Thyroid gland (tissue), 4 donors: Measurements from ENCODE around the gene MYO9B. TPM values are rescaled to one million over a fixed set of nuclear protein-coding genes. Genes with fewer than 3 reads are reported as not detected.

Experiments
- DNase-seq, 2 donors: peaks; one replicate each; pipeline ENCODE4 v3.0.0-alpha.2; 2019
- H3K27ac ChIP-seq, 3 donors: fragments of 200-600 bp; sonication (generic); 1 replicate in 2 of 3; 2 replicates in 1 of 3; pipeline ENCODE4 v1.5.1; 2016 to 2019; ENCODE audit warnings: mild to moderate bottlenecking in 1 of 3, moderate library complexity in 1 of 3
- H3K27me3 ChIP-seq: fragments of 200-600 bp; sonication (generic); one replicate; pipeline ENCODE4 v1.5.1; 2019
- H3K36me3 ChIP-seq, 2 donors: fragments of 200-600 bp; sonication (generic); one replicate each; pipeline ENCODE4 v1.5.1; 2016 to 2019
- H3K4me1 ChIP-seq, 2 donors: fragments of 200-600 bp; sonication (generic); one replicate each; pipeline ENCODE4 v1.5.1; 2017 to 2019
- H3K4me3 ChIP-seq, 3 donors: fragments of 200-600 bp; sonication (generic); replicated peaks in 1 of 3; 1 replicate in 2 of 3; 2 replicates in 1 of 3; pipeline ENCODE4 v1.5.1; 2016; ENCODE audit warnings: mild to moderate bottlenecking in 1 of 3
- H3K9me3 ChIP-seq: fragments of 200-600 bp; sonication (generic); one replicate; pipeline ENCODE4 v1.5.1; 2017
- POLR2A ChIP-seq, 2 donors: fragments of 450-650 bp; IDR thresholded peaks; one replicate each; pipeline ENCODE4 v1.6.1; 2017; ENCODE audit warnings: antibody characterized with exemption in 2 of 2, mild to moderate bottlenecking in 2 of 2, moderate library complexity in 1 of 2
- WGBS, 2 donors: methylation state at CpG; one replicate each; pipeline ENCODE4 v1.1.5; 2017; 5-methylcytosine and 5-hydroxymethylcytosine counted together
- intact Hi-C: fragments of 100-400 bp; cut with DNase I; formaldehyde crosslinking; loops from one replicate; pipeline ENCODE4 v1.15.1; 2023
- total RNA-seq, 4 donors: library from RNA; depleted of rRNA; stranded (reverse); fragments of >200 nt; gene quantifications; one replicate each; pipeline ENCODE4 v1.2.3, GENCODE V29; 2016
- TF ChIP-seq, protein P1 (sequence below), 6 experiments: fragments of 200-600 bp in 3 of 6; fragments of 450-650 bp in 3 of 6; sonication (generic) in 3 of 6; IDR thresholded peaks; one replicate each; pipeline ENCODE4 v1.5.1; 2016 to 2019; ENCODE audit warnings: antibody characterized with exemption in 6 of 6, mild to moderate bottlenecking in 2 of 6, inconsistent platforms in 1 of 6, moderate library complexity in 1 of 6

The MYO9B gene
- total RNA-seq, 4 donors from 2014 or later: 33.7 to 52.9 (median 44.6) TPM

DNA sequence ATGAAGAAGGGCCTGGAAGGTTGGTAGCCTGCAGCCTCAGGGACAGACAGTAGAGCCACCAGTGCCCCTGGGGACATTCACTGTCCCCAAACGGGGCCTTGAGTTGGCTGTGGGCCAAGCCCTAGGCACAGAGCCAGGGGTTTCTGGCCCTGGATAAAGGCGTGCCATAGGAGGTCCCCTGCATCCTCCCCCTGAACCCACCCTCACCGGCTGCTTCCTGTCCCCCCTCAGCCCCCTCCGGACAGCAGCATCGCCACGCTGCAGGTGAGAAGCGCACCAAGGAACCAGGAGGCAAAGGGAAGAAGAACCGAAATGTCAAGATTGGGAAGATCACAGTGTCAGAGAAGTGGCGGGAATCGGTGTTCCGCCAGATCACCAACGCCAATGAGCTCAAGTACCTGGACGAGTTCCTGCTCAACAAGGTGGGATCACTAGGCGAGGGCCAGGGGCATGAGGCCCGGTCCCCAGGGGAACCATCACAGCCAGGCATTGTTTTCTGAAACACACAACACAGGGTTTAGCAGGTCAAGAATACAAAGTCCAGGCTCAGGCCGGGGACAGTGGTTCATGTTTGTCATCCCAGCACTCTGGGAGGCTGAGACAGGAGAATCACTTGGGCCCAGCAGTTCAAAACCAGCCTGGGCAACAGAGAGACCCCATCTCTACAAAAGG is 125.0 kb downstream of the MYO9B start:
- DNase-seq: no peak
- 77 to 80% methylated on average over 16 of the region's 16 CpGs for WGBS, 2 donors
- H3K36me3 ChIP-seq: peaks cover 25 to 32% of the 10 kb centered on the region in 2 donors
- TF ChIP-seq POLR2A (IDR thresholded peaks at IDR 0.05): no peak
- TF ChIP-seq, protein P1, sequence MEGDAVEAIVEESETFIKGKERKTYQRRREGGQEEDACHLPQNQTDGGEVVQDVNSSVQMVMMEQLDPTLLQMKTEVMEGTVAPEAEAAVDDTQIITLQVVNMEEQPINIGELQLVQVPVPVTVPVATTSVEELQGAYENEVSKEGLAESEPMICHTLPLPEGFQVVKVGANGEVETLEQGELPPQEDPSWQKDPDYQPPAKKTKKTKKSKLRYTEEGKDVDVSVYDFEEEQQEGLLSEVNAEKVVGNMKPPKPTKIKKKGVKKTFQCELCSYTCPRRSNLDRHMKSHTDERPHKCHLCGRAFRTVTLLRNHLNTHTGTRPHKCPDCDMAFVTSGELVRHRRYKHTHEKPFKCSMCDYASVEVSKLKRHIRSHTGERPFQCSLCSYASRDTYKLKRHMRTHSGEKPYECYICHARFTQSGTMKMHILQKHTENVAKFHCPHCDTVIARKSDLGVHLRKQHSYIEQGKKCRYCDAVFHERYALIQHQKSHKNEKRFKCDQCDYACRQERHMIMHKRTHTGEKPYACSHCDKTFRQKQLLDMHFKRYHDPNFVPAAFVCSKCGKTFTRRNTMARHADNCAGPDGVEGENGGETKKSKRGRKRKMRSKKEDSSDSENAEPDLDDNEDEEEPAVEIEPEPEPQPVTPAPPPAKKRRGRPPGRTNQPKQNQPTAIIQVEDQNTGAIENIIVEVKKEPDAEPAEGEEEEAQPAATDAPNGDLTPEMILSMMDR (IDR thresholded peaks at IDR 0.05): no peak
- H3K4me3 ChIP-seq: no peak overlapping the region
- intact Hi-C loops: loop anchor here (5.0 kb wide), 1 partner anchor 82 kb away; the partner anchor contains the start of gene ANKLE1
- no peak overlapping the region for H3K27ac ChIP-seq
- no peaks in the 10 kb centered on the region for H3K4me1 ChIP-seq
- H3K9me3 ChIP-seq: no peaks in the 10 kb centered on the region
- no peaks in the 10 kb centered on the region for H3K27me3 ChIP-seq

DNA sequence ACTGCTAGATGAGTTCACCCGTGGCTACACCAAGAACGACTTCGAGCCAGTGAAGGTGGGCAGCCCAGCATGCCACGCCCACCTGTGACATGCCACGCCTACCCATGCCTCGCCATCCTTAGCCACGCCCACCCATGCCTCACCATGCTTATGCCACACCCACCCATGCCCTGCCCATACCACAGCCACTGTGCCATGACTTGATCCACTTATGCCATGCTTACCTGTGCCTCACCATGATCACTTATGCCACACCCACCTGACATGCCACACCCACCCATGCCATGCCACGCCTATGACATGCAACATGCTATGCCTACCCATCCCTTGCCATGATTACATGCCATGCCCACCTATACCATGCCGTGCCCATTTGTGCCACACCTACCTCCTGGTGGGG is 126.7 kb downstream of the MYO9B start:
- H3K27me3 ChIP-seq: no peaks in the 10 kb centered on the region
- no peak overlapping the region for H3K4me3 ChIP-seq
- no peak overlapping the region for H3K27ac ChIP-seq
- H3K9me3 ChIP-seq: no peaks in the 10 kb centered on the region
- no peak for DNase-seq
- peaks cover 22 to 32% of the 10 kb centered on the region in 2 donors for H3K36me3 ChIP-seq
- 89 to 90% methylated on average over 9 of the region's 9 CpGs for WGBS, 2 donors
- intact Hi-C loops: loop anchor here (5.0 kb wide), 1 partner anchor 80 kb away; the partner anchor contains the start of gene ANKLE1
- H3K4me1 ChIP-seq: no peaks in the 10 kb centered on the region
- TF ChIP-seq, protein P1 (IDR thresholded peaks at IDR 0.05): no peak
- TF ChIP-seq POLR2A (IDR thresholded peaks at IDR 0.05): no peak

DNA sequence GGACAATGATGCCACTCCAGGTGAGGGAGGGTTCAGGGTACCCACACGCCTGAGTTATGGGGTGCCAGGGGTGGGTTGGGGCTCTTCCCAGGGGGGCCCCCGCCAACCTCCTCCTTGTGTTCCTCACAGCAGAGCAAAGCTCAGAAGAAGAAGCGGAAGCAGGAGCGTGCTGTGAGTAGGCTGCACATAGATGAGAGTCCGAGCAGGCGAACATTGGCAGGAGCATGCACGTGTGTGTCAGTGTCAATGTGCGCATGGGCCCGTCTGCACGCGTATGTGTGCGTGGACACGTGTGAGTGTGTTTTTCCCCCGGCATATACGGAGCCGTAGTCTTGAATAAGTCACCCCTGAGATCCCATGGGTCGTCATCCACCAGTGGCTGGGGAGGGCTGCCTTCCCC is 127.1 kb downstream of the MYO9B start:
- no peak for TF ChIP-seq POLR2A (IDR thresholded peaks at IDR 0.05)
- DNase-seq: no peak
- no peaks in the 10 kb centered on the region for H3K27me3 ChIP-seq
- no peak overlapping the region for H3K27ac ChIP-seq
- no peaks in the 10 kb centered on the region for H3K9me3 ChIP-seq
- no peaks in the 10 kb centered on the region for H3K4me1 ChIP-seq
- H3K4me3 ChIP-seq: no peak overlapping the region
- H3K36me3 ChIP-seq: peaks cover 22 to 32% of the 10 kb centered on the region in 2 donors
- 94% methylated on average over 17 of the region's 17 CpGs for WGBS, 2 donors
- intact Hi-C loops: loop anchor here (5.0 kb wide), 1 partner anchor 80 kb away; the partner anchor contains the start of gene ANKLE1

DNA sequence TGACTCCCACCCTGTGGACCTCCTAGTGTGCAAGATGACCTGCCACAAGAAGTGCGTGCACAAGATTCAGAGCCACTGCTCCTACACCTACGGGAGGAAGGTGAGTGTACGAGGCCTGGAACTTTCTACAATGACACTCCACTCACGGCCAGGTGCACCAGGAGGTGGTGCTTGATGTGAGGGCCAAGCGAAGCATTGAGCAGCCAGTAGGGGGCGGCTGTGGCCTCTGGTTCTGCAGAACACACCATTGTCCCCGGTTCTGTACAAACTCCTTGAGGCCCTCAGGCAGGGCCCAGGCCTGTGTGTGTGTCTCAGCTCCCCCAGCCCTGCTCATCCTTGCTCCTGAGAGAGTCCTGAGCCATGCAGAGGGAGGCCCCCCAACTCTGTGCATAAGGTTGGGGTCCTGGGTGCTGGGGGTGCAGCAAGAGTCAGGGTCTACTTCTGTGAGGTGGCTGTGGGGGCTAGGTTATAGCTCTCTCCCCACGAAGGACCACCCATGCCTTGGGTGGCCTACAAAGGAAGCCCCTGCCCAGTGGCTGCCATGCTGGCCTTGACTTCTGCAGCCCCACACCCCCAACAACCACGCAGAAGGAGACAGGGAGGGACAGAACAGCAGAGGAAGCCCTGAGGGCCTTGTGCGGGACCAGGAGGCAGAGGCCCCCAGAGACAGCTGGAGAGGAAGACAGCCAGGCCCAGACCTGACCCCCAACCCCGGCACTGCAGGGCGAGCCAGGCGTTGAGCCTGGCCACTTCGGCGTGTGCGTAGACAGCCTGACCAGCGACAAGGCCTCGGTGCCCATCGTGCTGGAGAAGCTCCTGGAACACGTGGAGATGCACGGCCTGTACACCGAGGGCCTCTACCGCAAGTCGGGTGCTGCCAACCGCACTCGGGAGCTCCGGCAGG is 129.9 kb downstream of the MYO9B start:
- intact Hi-C loops: no loop called here
- DNase-seq: peak; percentile 66 to 74
- Histone ChIP-seq H3K27ac (no peak overlapping the region), H3K27me3 (no peaks in the 10 kb centered on the region), H3K4me1 (no peaks in the 10 kb centered on the region), H3K9me3 (no peaks in the 10 kb centered on the region), H3K36me3 (peaks cover 18 to 24% of the 10 kb centered on the region in 2 donors), H3K4me3 (no peak overlapping the region)
- no peak for TF ChIP-seq POLR2A (IDR thresholded peaks at IDR 0.05)
- TF ChIP-seq, protein P1 (IDR thresholded peaks at IDR 0.05): peak in 5 of 6 experiments; percentile 27 to 76 (median 63)
- 63 to 70% methylated on average over 9 to 11 of the region's 27 CpGs for WGBS, 2 donors

DNA sequence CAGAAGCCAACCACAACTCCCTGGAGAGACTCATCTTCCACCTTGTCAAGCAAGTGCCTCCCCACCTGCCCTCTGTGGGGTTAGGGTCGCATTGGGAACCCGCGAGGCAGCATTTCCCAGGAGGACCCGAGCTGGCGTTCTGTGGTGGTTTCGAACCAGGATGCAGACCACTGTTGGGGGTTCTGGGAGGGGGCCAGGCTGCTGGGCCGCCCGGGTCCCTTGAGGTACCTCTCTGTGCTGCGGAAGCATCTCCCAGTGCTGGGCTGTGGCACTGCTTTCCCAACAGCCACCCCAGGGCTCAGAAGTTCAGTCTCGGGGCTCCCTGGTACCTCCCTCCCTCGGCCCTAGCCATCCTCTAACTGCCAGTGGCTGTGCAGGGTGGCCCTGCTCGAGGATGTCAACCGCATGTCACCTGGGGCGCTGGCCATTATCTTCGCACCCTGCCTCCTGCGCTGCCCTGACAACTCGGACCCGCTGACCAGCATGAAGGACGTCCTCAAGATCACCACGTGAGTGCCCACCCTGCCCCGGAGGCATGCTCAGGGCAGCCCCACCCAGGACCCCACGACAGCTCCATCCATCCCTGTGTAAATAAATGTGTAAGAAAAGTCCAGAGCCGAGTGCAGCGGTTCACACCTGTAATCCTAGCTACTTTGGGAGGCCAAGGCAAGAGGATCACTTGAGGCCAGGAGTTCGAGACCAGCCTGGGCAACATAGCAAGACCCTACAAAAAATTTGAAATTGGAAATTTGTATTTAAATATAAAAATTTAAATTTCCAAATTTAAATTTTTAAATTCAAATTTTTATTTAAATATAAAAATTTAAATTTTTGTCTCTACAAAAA is 131.4 kb downstream of the MYO9B start:
- intact Hi-C loops: no loop called here

More for the DNA sequence above, 131.4 kb downstream of the MYO9B start:
- no peaks in the 10 kb centered on the region for H3K27me3 ChIP-seq
- no peak overlapping the region for H3K4me3 ChIP-seq
- no peak for DNase-seq
- TF ChIP-seq POLR2A (IDR thresholded peaks at IDR 0.05): no peak
- TF ChIP-seq, protein P1 (IDR thresholded peaks at IDR 0.05): no peak
- no peaks in the 10 kb centered on the region for H3K9me3 ChIP-seq
- peaks cover 6 to 18% of the 10 kb centered on the region in 2 donors for H3K36me3 ChIP-seq
- H3K4me1 ChIP-seq: no peaks in the 10 kb centered on the region
- 96% methylated on average over 14 to 25 of the region's 25 CpGs for WGBS, 2 donors
- no peak overlapping the region for H3K27ac ChIP-seq
